Transverse colon (tissue), 4 donors: ENCODE measurements around the gene OR6A2. TPM values are rescaled to one million over a fixed set of nuclear protein-coding genes. Genes with fewer than 3 reads are reported as not detected.

Experiments used
- DNase-seq: peaks from one replicate; pipeline ENCODE4 v3.0.0-alpha.2; 2019
- H3K27ac ChIP-seq, 4 donors: fragments of 200-600 bp; sonication (generic); 2 replicates each; pipeline ENCODE4 v1.5.1; 2016 to 2018; ENCODE audit warnings: inconsistent platforms in 4 of 4
- H3K27me3 ChIP-seq: fragments of 200-600 bp; sonication (generic); 2 replicates; pipeline ENCODE4 v1.5.1; 2017; ENCODE audit warnings: inconsistent platforms
- H3K36me3 ChIP-seq, 4 donors: fragments of 200-600 bp; sonication (generic); 2 replicates each; pipeline ENCODE4 v1.5.1; 2017 to 2019; ENCODE audit warnings: inconsistent platforms in 4 of 4
- H3K4me1 ChIP-seq, 4 donors: fragments of 200-600 bp; sonication (generic); 2 replicates each; pipeline ENCODE4 v1.5.1; 2017 to 2020; ENCODE audit warnings: inconsistent platforms in 4 of 4
- H3K4me3 ChIP-seq, 4 donors: fragments of 200-600 bp; sonication (generic); 1 replicate in 1 of 4; 2 replicates in 3 of 4; pipeline versions ENCODE4 v1.5.1 to v1.6.1; 2017 to 2019; ENCODE audit warnings: inconsistent platforms in 4 of 4
- H3K9me3 ChIP-seq, 2 donors: fragments of 200-600 bp; sonication (generic); 2 replicates each; pipeline ENCODE4 v1.5.1; 2017 to 2019; ENCODE audit warnings: inconsistent platforms in 2 of 2
- CTCF ChIP-seq, 5 experiments: fragments of 200-600 bp in 3 of 5; fragments of 450-650 bp in 2 of 5; sonication (generic) in 3 of 5; IDR thresholded peaks; 1 replicate in 2 of 5; 2 replicates in 3 of 5; pipeline ENCODE4 v1.5.1; 2016 to 2017; ENCODE audit warnings: antibody characterized with exemption in 5 of 5, inconsistent platforms in 3 of 5, mild to moderate bottlenecking in 2 of 5, moderate library complexity in 1 of 5
- EP300 ChIP-seq: sonication (generic); formaldehyde crosslinking; IDR thresholded peaks from one replicate; pipeline ENCODE4 v1.6.1; 2017; ENCODE audit warnings: antibody characterized with exemption, low read depth
- POLR2A ChIP-seq: fragments of 450-650 bp; IDR thresholded peaks from one replicate; pipeline ENCODE4 v1.6.1; 2016; ENCODE audit warnings: antibody characterized with exemption, mild to moderate bottlenecking, moderate library complexity
- POLR2AphosphoS5 ChIP-seq, 3 donors: sonication (generic); formaldehyde crosslinking; IDR thresholded peaks; one replicate each; pipeline ENCODE4 v1.6.1; 2016; ENCODE audit warnings: antibody characterized with exemption in 3 of 3
- WGBS, 2 donors: methylation state at CpG; one replicate each; pipeline ENCODE4 v1.1.5; 2018; ENCODE audit warnings: low coverage in 1 of 2; 5-methylcytosine and 5-hydroxymethylcytosine counted together
- in situ Hi-C, 4 donors: fragments of 200-750 bp; cut with MboI; loops; one replicate each; pipeline versions ENCODE4 v1.15.0 to v1.15.1; 2017; ENCODE audit warnings: low sequenced_read_pairs in 3 of 4, low pct_ligation_motif_present in 1 of 4, low pct_unique_long_range_greater_than_20kb in 1 of 4
- intact Hi-C: fragments of 100-400 bp; cut with DNase I; formaldehyde crosslinking; loops from one replicate; pipeline ENCODE4 v1.15.1; 2023; ENCODE audit warnings: low total_unique reads
- total RNA-seq, 4 donors: library from RNA; depleted of rRNA; stranded (reverse); fragments of >200 nt; gene quantifications; one replicate each; pipeline ENCODE4 v1.1.0, GENCODE V29; 2016

Gene OR6A2
- total RNA-seq, 4 donors from 2014 or later = 0.27 to 1.3 TPM; not detected in 2

GRCh38 chr11:6841694-6842093 is 42.2 kb upstream of the OR6A2 start:
- no peaks in the 10 kb centered on the region for H3K4me1 ChIP-seq
- in situ Hi-C loops = no loop called here
- H3K27me3 ChIP-seq = no peaks in the 10 kb centered on the region
- no peak overlapping the region for H3K27ac ChIP-seq
- no peaks in the 10 kb centered on the region for H3K36me3 ChIP-seq
- no peak overlapping the region for H3K4me3 ChIP-seq
- intact Hi-C loops = no loop called here
- H3K9me3 ChIP-seq = no peaks in the 10 kb centered on the region
- TF ChIP-seq EP300 = no peak
- no peak for TF ChIP-seq CTCF (IDR thresholded peaks at IDR 0.05)
- TF ChIP-seq POLR2A = no peak
- TF ChIP-seq POLR2AphosphoS5 (IDR thresholded peaks at IDR 0.05) = no peak
- DNase-seq = no peak

GRCh38 chr11:6834021-6834420 is 34.5 kb upstream of the OR6A2 start:
- in situ Hi-C loops (no loop called here), intact Hi-C loops (no loop called here)
- Histone ChIP-seq H3K36me3 (no peaks in the 10 kb centered on the region), H3K9me3 (no peaks in the 10 kb centered on the region), H3K27me3 (no peaks in the 10 kb centered on the region), H3K4me3 (no peak overlapping the region), H3K27ac (no peak overlapping the region), H3K4me1 (no peaks in the 10 kb centered on the region)
- 50 to 53% methylated on average over 1 of the region's 1 CpG for WGBS, 2 donors
- DNase-seq = no peak
- TF ChIP-seq POLR2AphosphoS5 (IDR thresholded peaks at IDR 0.05) (no peak), EP300 (no peak), CTCF (IDR thresholded peaks at IDR 0.05) (no peak), POLR2A (no peak)

GRCh38 chr11:6833356-6833755 is 33.9 kb upstream of the OR6A2 start:
- intact Hi-C loops (no loop called here), in situ Hi-C loops (no loop called here)
- WGBS, 2 donors = 83 to 88% methylated on average over 2 to 6 of the region's 6 CpGs
- H3K27me3 ChIP-seq = no peaks in the 10 kb centered on the region
- no peak overlapping the region for H3K27ac ChIP-seq
- no peaks in the 10 kb centered on the region for H3K9me3 ChIP-seq
- no peaks in the 10 kb centered on the region for H3K4me1 ChIP-seq
- no peak overlapping the region for H3K4me3 ChIP-seq
- TF ChIP-seq CTCF (IDR thresholded peaks at IDR 0.05) (no peak), POLR2AphosphoS5 (IDR thresholded peaks at IDR 0.05) (no peak), POLR2A (no peak), EP300 (no peak)
- no peak for DNase-seq
- no peaks in the 10 kb centered on the region for H3K36me3 ChIP-seq

- Histone ChIP-seq H3K4me3 (no peak overlapping the region), H3K27me3 (no peaks in the 10 kb centered on the region), H3K27ac (no peak overlapping the region), H3K36me3 (no peaks in the 10 kb centered on the region), H3K4me1 (no peaks in the 10 kb centered on the region), H3K9me3 (no peaks in the 10 kb centered on the region)
- in situ Hi-C loops (no loop called here), intact Hi-C loops (no loop called here)
- WGBS, 2 donors = 79 to 100% methylated on average over 1 of the region's 1 CpG
- TF ChIP-seq POLR2A (no peak), EP300 (no peak), POLR2AphosphoS5 (IDR thresholded peaks at IDR 0.05) (no peak), CTCF (IDR thresholded peaks at IDR 0.05) (no peak)
- no peak for DNase-seq
Measured at GRCh38 chr11:6828103-6828502, 28.6 kb upstream of the OR6A2 start.
